ENCODE results near the gene GHITM.
"Not testable (repeated sequence)": the region's sequence is repeated elsewhere in the genome, so short reads cannot be mapped to it uniquely, and the experiment has no call there.

GHITM gene

GRCh38 chr10:84135836-84136235, 3.5 kb upstream of the GHITM start:
- DNase-seq (ENCODE audit: low read depth): no peak
- no peak for TF ChIP-seq CTCF (conservative IDR thresholded peaks at IDR 0.05; ENCODE audit: control insufficient read depth, insufficient read depth, low read depth, low read length)

GRCh38 chr10:84137811-84138210, 1.5 kb upstream of the GHITM start:
- DNase-seq (ENCODE audit: low read depth): no peak
- no peak for TF ChIP-seq CTCF (conservative IDR thresholded peaks at IDR 0.05; ENCODE audit: control insufficient read depth, insufficient read depth, low read depth, low read length)
- no peak overlapping the region for H3K4me3 ChIP-seq (ENCODE audit: control insufficient read depth, low read depth, low read length)

More at GRCh38 chr10:84135836-84136235, 3.5 kb upstream of the GHITM start:
- H3K4me3 ChIP-seq (ENCODE audit: control insufficient read depth, low read depth, low read length): no peak overlapping the region

GRCh38 chr10:84138478-84139125, 707 bp upstream of the GHITM start:
- DNase-seq (ENCODE audit: low read depth): peak; percentile 33
- H3K4me3 ChIP-seq (ENCODE audit: control insufficient read depth, low read depth, low read length): peak overlapping the region; percentile 54
- no peak for TF ChIP-seq CTCF (conservative IDR thresholded peaks at IDR 0.05; ENCODE audit: control insufficient read depth, insufficient read depth, low read depth, low read length)

GRCh38 chr10:84140036-84140379, 699 bp downstream of the GHITM start:
- H3K4me3 ChIP-seq (ENCODE audit: control insufficient read depth, low read depth, low read length): peak overlapping the region; percentile 84

GRCh38 chr10:84147347-84147746, 8.0 kb downstream of the GHITM start:
- DNase-seq (ENCODE audit: low read depth): no peak
- TF ChIP-seq CTCF (conservative IDR thresholded peaks at IDR 0.05; ENCODE audit: control insufficient read depth, insufficient read depth, low read depth, low read length): no peak
- H3K4me3 ChIP-seq (ENCODE audit: control insufficient read depth, low read depth, low read length): no peak overlapping the region

More at GRCh38 chr10:84140036-84140379, 699 bp downstream of the GHITM start:
- TF ChIP-seq CTCF (conservative IDR thresholded peaks at IDR 0.05; ENCODE audit: control insufficient read depth, insufficient read depth, low read depth, low read length): no peak
- DNase-seq (ENCODE audit: low read depth): peak; percentile 26

GRCh38 chr10:84148006-84148597, 8.8 kb downstream of the GHITM start:
- peak; percentile 64 for DNase-seq (ENCODE audit: low read depth)
- TF ChIP-seq CTCF (conservative IDR thresholded peaks at IDR 0.05; ENCODE audit: control insufficient read depth, insufficient read depth, low read depth, low read length): peak; percentile 76
- H3K4me3 ChIP-seq (ENCODE audit: control insufficient read depth, low read depth, low read length): not testable (repeated sequence)
